K562 (cell line): Measurements from ENCODE around the gene SGMS1. TPM values are rescaled to one million over a fixed set of nuclear protein-coding genes. Genes with fewer than 3 reads are reported as not detected.

Source experiments
- ATAC-seq: fragments of 200-7000 bp; cut with Tn5 transposase; 3 replicates; pipeline ENCODE4 v1.9.1; 2020; ENCODE audit warnings: moderate library complexity
- BruUV-seq: library from RNA; stranded (reverse); fragments of 400-500 nt; replicated peaks from 2 replicates; lab custom pipeline; 2021; lab: Mats Ljungman, UMichigan
- CTCF ChIA-PET: fragments of 300-600 bp; formaldehyde crosslinking; extraction: SDS; loops from one replicate; lab custom pipeline; 2021; ENCODE audit warnings: low intra/inter-chr PET ratio; lab: Yijun Ruan, JAX
- POLR2A ChIA-PET: fragments of 300-600, 350-650 bp; sonication (Branson Sonifier 250); formaldehyde crosslinking; extraction: SDS; loops from one replicate; lab custom pipeline; 2021; ENCODE audit warnings: antibody characterized with exemption, inconsistent platforms; lab: Yijun Ruan, JAX
- DNase-seq, 4 experiments: peaks; one replicate each; pipeline versions ENCODE4 v3.0.0 to v3.0.0-alpha.2; 2011 to 2018; ENCODE audit warnings: low spot score in 3 of 4, mixed read lengths in 3 of 4; ENCODE audit errors: extremely low read depth in 1 of 4
- FAIRE-seq: peaks from 2 replicates; lab custom pipeline; 2011; peaks lifted over from hg19 to GRCh38; lab: Jason Lieb, UNC
- H2AFZ ChIP-seq: 2 replicates; pipeline ENCODE4 v1.6.0; 2011; ENCODE audit warnings: low read depth, low read length, control low read depth, inconsistent platforms
- H3K27ac ChIP-seq: fragments of 200-600 bp; 3 replicates; pipeline ENCODE4 v1.8.0; 2011; ENCODE audit warnings: low read depth, mild to moderate bottlenecking, control low read depth, inconsistent platforms, low read length, moderate library complexity, mixed read lengths; ENCODE audit errors: extremely low read depth
- H3K27me3 ChIP-seq, 2 experiments: fragments of 300-600 bp in 1 of 2; 2 replicates in 1 of 2; 3 replicates in 1 of 2; pipeline versions ENCODE4 v1.6.0 to v1.8.0; 2011; ENCODE audit warnings: inconsistent platforms in 2 of 2, low read length in 2 of 2, mild to moderate bottlenecking in 1 of 2, mixed read lengths in 1 of 2, moderate library complexity in 1 of 2; ENCODE audit not compliant: control insufficient read depth in 2 of 2, insufficient read depth in 2 of 2
- H3K36me3 ChIP-seq: fragments of 300-600 bp; 3 replicates; pipeline ENCODE4 v1.8.0; 2011; ENCODE audit warnings: mild to moderate bottlenecking, low read length, inconsistent platforms; ENCODE audit not compliant: control insufficient read depth, insufficient read depth
- H3K4me1 ChIP-seq, 2 experiments: fragments of 200-600 bp in 1 of 2; replicated peaks in 1 of 2; 2 replicates in 1 of 2; 3 replicates in 1 of 2; pipeline versions ENCODE4 v1.5.1 to v1.8.0; 2011; ENCODE audit warnings: inconsistent platforms in 2 of 2, low read length in 2 of 2, mild to moderate bottlenecking in 1 of 2, mixed read lengths in 1 of 2, moderate library complexity in 1 of 2; ENCODE audit not compliant: control insufficient read depth in 2 of 2, insufficient read depth in 2 of 2
- H3K4me2 ChIP-seq: 2 replicates; pipeline ENCODE4 v1.6.1; 2011; ENCODE audit warnings: low read length, control low read depth, inconsistent platforms, mixed read lengths; ENCODE audit not compliant: insufficient read depth
- H3K4me3 ChIP-seq: fragments of 200-600 bp; sonication (generic), shearing (Covaris generic); 2 replicates; pipeline ENCODE4 v1.5.1; 2016; ENCODE audit warnings: control low read depth, inconsistent platforms
- H3K79me2 ChIP-seq: fragments of 200-600 bp; 3 replicates; pipeline ENCODE4 v1.8.0; 2011; ENCODE audit warnings: low read length, inconsistent platforms; ENCODE audit not compliant: control insufficient read depth, insufficient read depth
- H3K9ac ChIP-seq, 2 experiments: 2 replicates each; pipeline versions ENCODE4 v1.6.0 to v1.6.1; 2011; ENCODE audit warnings: low read depth in 2 of 2, low read length in 2 of 2, control low read depth in 1 of 2, inconsistent platforms in 1 of 2, mild to moderate bottlenecking in 1 of 2, mixed read lengths in 1 of 2; ENCODE audit not compliant: insufficient read depth in 1 of 2
- H3K9me1 ChIP-seq: one replicate; pipeline ENCODE4 v1.6.0; 2011; ENCODE audit warnings: inconsistent platforms, mild to moderate bottlenecking, low read length, moderate library complexity; ENCODE audit not compliant: control insufficient read depth, insufficient read depth
- H3K9me3 ChIP-seq: replicated peaks from 2 replicates; pipeline ENCODE4 v1.5.1; 2011; ENCODE audit warnings: low read depth, low read length, inconsistent platforms; ENCODE audit not compliant: control insufficient read depth, insufficient read depth
- H4K20me1 ChIP-seq: replicated peaks from 2 replicates; pipeline ENCODE4 v1.6.1; 2011; ENCODE audit warnings: low read length, inconsistent platforms, mixed read lengths; ENCODE audit not compliant: control insufficient read depth, insufficient read depth
- BRF2 ChIP-seq: IDR thresholded peaks from 3 replicates; pipeline ENCODE4 v1.6.1; 2011; ENCODE audit warnings: borderline replicate concordance, mild to moderate bottlenecking; ENCODE audit not compliant: insufficient read length, insufficient read depth
- KLF1 ChIP-seq: fragments of 450-650 bp; IDR thresholded peaks from 2 replicates; pipeline ENCODE4 v1.6.1; 2016; ENCODE audit warnings: missing genetic modification characterization, missing compliant biosample characterization
- MXI1 ChIP-seq: IDR thresholded peaks from 2 replicates; pipeline ENCODE4 v1.6.1; 2011; ENCODE audit warnings: low read depth, mild to moderate bottlenecking, improper control_type of control experiment, low read length
- ZNF143 ChIP-seq: sonication (generic); formaldehyde crosslinking; IDR thresholded peaks from 2 replicates; pipeline ENCODE4 v1.9.0; 2022; ENCODE audit warnings: mild to moderate bottlenecking, missing genetic modification reagents
- ZNF644 ChIP-seq: fragments of 200-800 bp; sonication (Bioruptor generic); IDR thresholded peaks from 2 replicates; pipeline ENCODE4 v1.6.1; 2016; ENCODE audit warnings: low read depth, missing genetic modification characterization, missing compliant biosample characterization
- WGBS: fragments of 100-300 bp; shearing (Covaris generic); methylation state at CpG from one replicate; pipeline ENCODE4 v1.1.6; 2016; ENCODE audit warnings: low coverage, mixed read lengths; ENCODE audit not compliant: insufficient coverage; ENCODE audit errors: missing lambda C conversion rate; 5-methylcytosine and 5-hydroxymethylcytosine counted together
- in situ Hi-C: fragments of 300-500 bp; cut with MboI; formaldehyde crosslinking; loops from 4 replicates; pipeline ENCODE4 v1.15.0; 2018; ENCODE audit warnings: inconsistent platforms, mixed read lengths
- intact Hi-C: fragments of 100-400 bp; cut with micrococcal nuclease; formaldehyde crosslinking; loops from 2 replicates; pipeline ENCODE4 v1.14.2; 2022
- polyA plus RNA-seq, 8 experiments: library from polyadenylated mRNA; depleted of rRNA in 4 of 8; stranded (reverse) in 5 of 8; unstranded in 3 of 8; fragments of >200 nt; fragmentation: Nextera tagmentation in 2 of 8; fragmentation: Illumina TruSeq in 1 of 8; extraction: Ambion mirVana in 2 of 8; extraction: Trizol in 1 of 8; gene quantifications; 2 replicates each; pipeline versions ENCODE4 v1.2.1 to v1.2.3, GENCODE V29; 2011 to 2014; ENCODE audit warnings: inconsistent platforms in 1 of 8, missing spikeins in 1 of 8
- total RNA-seq, 7 experiments: library from RNA; depleted of rRNA in 6 of 7; stranded (reverse); fragments of >200 nt in 6 of 7; fragmentation: Illumina TruSeq in 2 of 7; extraction: Trizol in 2 of 7; gene quantifications; 2 replicates each; pipeline versions ENCODE4 v1.2.1 to v1.2.3, GENCODE V29; 2011 to 2021; ENCODE audit warnings: low replicate concordance in 1 of 7
- TF ChIP-seq, protein P1 (sequence below): sonication (generic); formaldehyde crosslinking; IDR thresholded peaks from 2 replicates; pipeline ENCODE4 v1.8.0; 2023; ENCODE audit warnings: mild to moderate bottlenecking, missing genetic modification reagents
- TF ChIP-seq, protein P2 (sequence below), 2 experiments: IDR thresholded peaks in 1 of 2; conservative IDR thresholded peaks in 1 of 2; 2 replicates each; pipeline ENCODE4 v1.6.1; 2016; ENCODE audit warnings: low read depth in 2 of 2, mild to moderate bottlenecking in 1 of 2, missing compliant biosample characterization in 1 of 2, missing genetic modification characterization in 1 of 2, moderate library complexity in 1 of 2
- TF ChIP-seq, protein P3 (sequence below): fragments of 250-450 bp; sonication (Bioruptor Pico); IDR thresholded peaks from 2 replicates; pipeline ENCODE4 v1.8.0; 2022; ENCODE audit warnings: inconsistent platforms
- TF ChIP-seq, protein P4 (sequence below): fragments of 450-650 bp; IDR thresholded peaks from 2 replicates; pipeline ENCODE4 v1.6.1; 2016

SGMS1 gene
- total and polyA plus RNA-seq, 9 of the 15 experiments (the other 6 are each of a cell fraction or from before 2014, with no cell fraction given): 22.6 to 232 (median 82.2) TPM

DNA sequence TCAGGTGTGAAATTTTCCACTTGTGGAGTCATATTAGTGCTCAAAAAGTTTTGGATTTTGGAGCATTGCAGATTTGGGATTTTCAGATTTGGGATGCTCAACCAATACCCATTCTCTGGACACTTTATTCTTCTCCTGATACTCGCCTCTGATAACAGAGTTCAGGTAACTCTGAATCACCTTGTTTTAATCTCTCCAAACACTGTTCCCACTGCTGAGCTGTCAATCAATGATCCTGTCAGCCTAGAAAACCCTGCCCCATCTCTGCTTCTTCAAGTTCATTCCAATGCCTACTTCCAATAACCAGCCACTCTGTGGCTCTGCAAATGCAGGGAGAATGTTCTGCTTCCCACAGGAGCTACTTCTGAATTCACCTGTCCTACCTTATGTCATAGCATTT lies 21.8 kb downstream of the SGMS1 start:
- TF ChIP-seq ZNF143 (CRISPR knock-in tag) (no peak), BRF2 (no peak), KLF1 (no peak), ZNF644 (tag) (no peak), MXI1 (no peak)
- TF ChIP-seq, protein P1, sequence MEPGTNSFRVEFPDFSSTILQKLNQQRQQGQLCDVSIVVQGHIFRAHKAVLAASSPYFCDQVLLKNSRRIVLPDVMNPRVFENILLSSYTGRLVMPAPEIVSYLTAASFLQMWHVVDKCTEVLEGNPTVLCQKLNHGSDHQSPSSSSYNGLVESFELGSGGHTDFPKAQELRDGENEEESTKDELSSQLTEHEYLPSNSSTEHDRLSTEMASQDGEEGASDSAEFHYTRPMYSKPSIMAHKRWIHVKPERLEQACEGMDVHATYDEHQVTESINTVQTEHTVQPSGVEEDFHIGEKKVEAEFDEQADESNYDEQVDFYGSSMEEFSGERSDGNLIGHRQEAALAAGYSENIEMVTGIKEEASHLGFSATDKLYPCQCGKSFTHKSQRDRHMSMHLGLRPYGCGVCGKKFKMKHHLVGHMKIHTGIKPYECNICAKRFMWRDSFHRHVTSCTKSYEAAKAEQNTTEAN (CRISPR knock-in tag): no peak
- TF ChIP-seq, protein P2, sequence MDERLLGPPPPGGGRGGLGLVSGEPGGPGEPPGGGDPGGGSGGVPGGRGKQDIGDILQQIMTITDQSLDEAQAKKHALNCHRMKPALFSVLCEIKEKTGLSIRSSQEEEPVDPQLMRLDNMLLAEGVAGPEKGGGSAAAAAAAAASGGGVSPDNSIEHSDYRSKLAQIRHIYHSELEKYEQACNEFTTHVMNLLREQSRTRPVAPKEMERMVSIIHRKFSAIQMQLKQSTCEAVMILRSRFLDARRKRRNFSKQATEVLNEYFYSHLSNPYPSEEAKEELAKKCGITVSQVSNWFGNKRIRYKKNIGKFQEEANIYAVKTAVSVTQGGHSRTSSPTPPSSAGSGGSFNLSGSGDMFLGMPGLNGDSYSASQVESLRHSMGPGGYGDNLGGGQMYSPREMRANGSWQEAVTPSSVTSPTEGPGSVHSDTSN (CRISPR knock-in tag; IDR thresholded peaks at IDR 0.05; ENCODE audit: low read depth): no peak
- TF ChIP-seq, protein P2 (tag; conservative IDR thresholded peaks at IDR 0.05; ENCODE audit: low read depth): peak; percentile 53; the same call in 1 of the 2 replicates
- TF ChIP-seq, protein P3, sequence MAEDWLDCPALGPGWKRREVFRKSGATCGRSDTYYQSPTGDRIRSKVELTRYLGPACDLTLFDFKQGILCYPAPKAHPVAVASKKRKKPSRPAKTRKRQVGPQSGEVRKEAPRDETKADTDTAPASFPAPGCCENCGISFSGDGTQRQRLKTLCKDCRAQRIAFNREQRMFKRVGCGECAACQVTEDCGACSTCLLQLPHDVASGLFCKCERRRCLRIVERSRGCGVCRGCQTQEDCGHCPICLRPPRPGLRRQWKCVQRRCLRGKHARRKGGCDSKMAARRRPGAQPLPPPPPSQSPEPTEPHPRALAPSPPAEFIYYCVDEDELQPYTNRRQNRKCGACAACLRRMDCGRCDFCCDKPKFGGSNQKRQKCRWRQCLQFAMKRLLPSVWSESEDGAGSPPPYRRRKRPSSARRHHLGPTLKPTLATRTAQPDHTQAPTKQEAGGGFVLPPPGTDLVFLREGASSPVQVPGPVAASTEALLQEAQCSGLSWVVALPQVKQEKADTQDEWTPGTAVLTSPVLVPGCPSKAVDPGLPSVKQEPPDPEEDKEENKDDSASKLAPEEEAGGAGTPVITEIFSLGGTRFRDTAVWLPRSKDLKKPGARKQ (CRISPR knock-in tag): no peak
- TF ChIP-seq, protein P4, sequence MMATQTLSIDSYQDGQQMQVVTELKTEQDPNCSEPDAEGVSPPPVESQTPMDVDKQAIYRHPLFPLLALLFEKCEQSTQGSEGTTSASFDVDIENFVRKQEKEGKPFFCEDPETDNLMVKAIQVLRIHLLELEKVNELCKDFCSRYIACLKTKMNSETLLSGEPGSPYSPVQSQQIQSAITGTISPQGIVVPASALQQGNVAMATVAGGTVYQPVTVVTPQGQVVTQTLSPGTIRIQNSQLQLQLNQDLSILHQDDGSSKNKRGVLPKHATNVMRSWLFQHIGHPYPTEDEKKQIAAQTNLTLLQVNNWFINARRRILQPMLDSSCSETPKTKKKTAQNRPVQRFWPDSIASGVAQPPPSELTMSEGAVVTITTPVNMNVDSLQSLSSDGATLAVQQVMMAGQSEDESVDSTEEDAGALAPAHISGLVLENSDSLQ: peak; percentile 89
- H4K20me1 ChIP-seq: peaks cover 19% of the 10 kb centered on the region; the same call in 1 of the 2 replicates
- DNase-seq (no peak), FAIRE-seq (no peak), ATAC-seq (no peak)
- peaks cover 5% of the 10 kb centered on the region; the same call in 1 of the 3 replicates for H3K36me3 ChIP-seq
- BruUV-seq: no TSS peak
- peaks cover 96% of the 10 kb centered on the region for H3K79me2 ChIP-seq
- no peaks in the 10 kb centered on the region for H3K9me1 ChIP-seq
- ChIA-PET POLR2A (interaction anchor here (0.7 to 1.1 kb wide), 3 partner anchors 13 to 148 kb away, joined by 3 to 6 read pairs (median 4); partner anchors contain the start of gene SGMS1), CTCF (no interaction called here)
- H3K27ac ChIP-seq: no peak overlapping the region
- no peaks in the 10 kb centered on the region for H3K9me3 ChIP-seq
- H3K4me3 ChIP-seq: no peak overlapping the region
- no peak overlapping the region for H3K9ac ChIP-seq
- H3K27me3 ChIP-seq: no peaks in the 10 kb centered on the region
- 72% methylated on average over 1 of the region's 1 CpG for WGBS
- no peak overlapping the region for H3K4me2 ChIP-seq
- no peak overlapping the region for H2AFZ ChIP-seq
- peaks cover 14 to 68% of the 10 kb centered on the region in 2 experiments for H3K4me1 ChIP-seq
- in situ Hi-C loops (no loop called here), intact Hi-C loops (no loop called here)
